Activated naive CD8-positive, alpha-beta T cell treated with anti-CD3 and anti-CD28 coated beads, Interleukin-2, amount 10 ng/mL, durations not matched to agents 7 days and 5 days (primary cell): ENCODE measurements around the gene SLC9A8. TPM values are rescaled to one million over a fixed set of nuclear protein-coding genes. Genes with fewer than 3 reads are reported as not detected.
"Not testable (repeated sequence)": the region's sequence is repeated elsewhere in the genome, so short reads cannot be mapped to it uniquely, and the experiment has no call there.

Source experiments
- ATAC-seq: fragments of 150-1000 bp; cut with Tn5 transposase; one replicate; pipeline ENCODE4 v1.10.0; 2021; ENCODE audit warnings: low read depth, moderate library complexity
- POLR2A ChIA-PET: fragments of 350-600 bp; sonication (Branson Sonifier 250); formaldehyde crosslinking; loops from one replicate; lab custom pipeline; 2021; ENCODE audit warnings: antibody characterized with exemption; lab: Charles Lee
- DNase-seq: peaks from one replicate; pipeline ENCODE4 v3.0.0; 2021
- H3K27ac Mint-ChIP-seq: one replicate; pipeline ENCODE4 v1.8.0; 2022; ENCODE audit warnings: mild to moderate bottlenecking, mixed read lengths
- H3K27me3 Mint-ChIP-seq: one replicate; pipeline ENCODE4 v1.8.0; 2022; ENCODE audit warnings: mild to moderate bottlenecking, moderate library complexity, mixed read lengths
- H3K36me3 Mint-ChIP-seq: one replicate; pipeline ENCODE4 v1.8.0; 2021; ENCODE audit warnings: mild to moderate bottlenecking, mixed read lengths
- H3K4me1 Mint-ChIP-seq: one replicate; pipeline ENCODE4 v1.8.0; 2021; ENCODE audit warnings: mixed read lengths
- H3K4me3 Mint-ChIP-seq: one replicate; pipeline ENCODE4 v1.8.0; 2022; ENCODE audit warnings: mild to moderate bottlenecking, moderate library complexity, mixed read lengths
- H3K9me3 Mint-ChIP-seq: one replicate; pipeline ENCODE4 v1.8.0; 2021; ENCODE audit warnings: mixed read lengths
- total RNA-seq, 2 experiments: library from RNA; stranded (reverse); gene quantifications; one replicate each; pipeline ENCODE4 v1.2.3, GENCODE V29; 2021

SLC9A8 gene
- total RNA-seq, 2 experiments from 2014 or later = 18.8 to 22.3 TPM

DNA sequence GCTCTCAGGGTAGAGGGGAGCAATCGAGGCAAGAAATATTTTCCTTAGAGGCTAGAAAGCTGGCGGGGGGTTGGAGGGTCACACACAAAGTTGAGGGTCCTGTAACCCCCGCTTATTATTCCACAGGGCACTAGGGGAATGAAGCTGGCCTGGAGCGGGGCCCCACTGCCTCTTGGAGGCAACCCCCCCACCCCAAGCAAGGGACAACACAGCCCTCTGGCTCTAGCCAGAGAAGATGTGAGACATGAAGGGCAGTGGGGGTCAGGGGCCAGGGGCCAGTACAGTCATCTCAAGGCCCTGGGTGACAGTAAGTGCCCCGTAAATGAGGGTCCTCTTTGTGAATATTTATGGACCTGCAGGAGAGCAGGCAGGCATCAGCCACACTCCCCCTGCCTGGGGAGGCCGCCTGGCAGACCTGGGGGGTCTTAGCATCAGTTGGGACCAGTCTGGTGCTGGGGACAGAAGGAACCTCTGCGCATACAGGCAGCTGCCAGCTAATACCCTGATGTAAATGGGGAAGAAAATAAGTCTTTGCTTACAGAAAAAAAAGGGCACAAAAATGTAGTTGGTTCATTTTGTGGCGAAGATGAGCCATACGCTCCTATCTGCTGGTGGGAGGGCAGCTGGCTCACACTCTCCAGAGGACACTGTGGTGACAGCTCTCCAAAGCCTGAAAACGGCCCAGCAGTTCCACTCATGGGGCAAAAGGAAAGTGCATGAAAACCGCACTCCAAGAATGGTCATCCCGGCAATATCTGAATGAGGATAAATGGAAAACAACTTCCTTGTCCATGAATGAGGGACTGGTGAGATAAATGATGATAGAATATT is 80.8 kb downstream of the SLC9A8 start:
- Mint-ChIP-seq H3K4me1 (peaks cover 20% of the 10 kb centered on the region), H3K9me3 (no peaks in the 10 kb centered on the region), H3K27ac (peak overlapping the region; percentile 72), H3K36me3 (peaks cover 4% of the 10 kb centered on the region), H3K4me3 (peak overlapping the region; percentile 49), H3K27me3 (no peaks in the 10 kb centered on the region)
- DNase-seq (no peak), ATAC-seq (peak; percentile 25)
- POLR2A ChIA-PET = no interaction called here

- peaks cover 3% of the 10 kb centered on the region for H3K36me3 Mint-ChIP-seq
- POLR2A ChIA-PET = no interaction called here
- DNase-seq (no peak), ATAC-seq (peak; percentile 43)
- no peaks in the 10 kb centered on the region for H3K9me3 Mint-ChIP-seq
- H3K4me1 Mint-ChIP-seq = peaks cover 16% of the 10 kb centered on the region
- H3K4me3 Mint-ChIP-seq = peak overlapping the region; percentile 49
- H3K27ac Mint-ChIP-seq = peak overlapping the region; percentile 72
- H3K27me3 Mint-ChIP-seq = no peaks in the 10 kb centered on the region
Measured at GRCh38 chr20:49894073-49894470, 81.4 kb downstream of the SLC9A8 start.

DNA sequence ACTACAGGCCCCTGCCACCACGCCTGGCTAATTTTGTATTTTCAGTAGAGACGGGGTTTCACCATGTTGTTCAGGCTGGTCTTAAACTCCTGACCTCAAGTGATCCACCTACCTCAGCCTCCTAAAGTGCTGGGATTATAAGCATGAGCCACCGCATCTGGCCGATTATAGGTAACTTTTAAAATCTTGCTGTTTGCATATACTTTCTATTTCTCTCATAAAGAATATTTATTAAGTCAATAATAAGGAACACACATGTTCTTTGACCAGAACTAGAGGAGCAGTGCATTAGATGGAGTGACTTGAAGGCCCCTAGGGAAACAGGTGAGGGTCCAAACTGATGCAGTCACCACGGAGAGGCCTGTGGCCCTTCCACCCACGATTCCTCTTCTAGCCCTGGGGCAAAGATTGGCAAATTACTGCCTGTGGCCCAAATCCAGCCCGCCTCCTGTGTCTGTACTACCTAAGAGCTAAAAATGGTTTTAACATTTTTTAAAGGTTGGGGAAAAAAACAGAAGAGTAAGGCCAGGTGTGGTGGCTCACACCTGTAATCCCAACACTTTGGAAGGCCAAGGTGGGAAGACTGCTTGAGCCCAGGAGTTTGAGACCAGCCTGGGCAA is 83.0 kb downstream of the SLC9A8 start:
- H3K4me3 Mint-ChIP-seq = not testable (repeated sequence)

GRCh38 chr20:49896204-49896603 is 83.6 kb downstream of the SLC9A8 start:
- no peaks in the 10 kb centered on the region for H3K9me3 Mint-ChIP-seq
- no peaks in the 10 kb centered on the region for H3K36me3 Mint-ChIP-seq
- DNase-seq = no peak
- ATAC-seq = no peak
- H3K4me1 Mint-ChIP-seq = peaks cover 12% of the 10 kb centered on the region
- POLR2A ChIA-PET = no interaction called here
- no peak overlapping the region for H3K4me3 Mint-ChIP-seq
- no peaks in the 10 kb centered on the region for H3K27me3 Mint-ChIP-seq
- no peak overlapping the region for H3K27ac Mint-ChIP-seq

More for the DNA sequence above, 83.0 kb downstream of the SLC9A8 start:
- H3K27ac Mint-ChIP-seq, ATAC-seq, H3K9me3 Mint-ChIP-seq, POLR2A ChIA-PET, DNase-seq, H3K36me3 Mint-ChIP-seq, H3K27me3 Mint-ChIP-seq: not testable (repeated sequence)
- H3K4me1 Mint-ChIP-seq = peaks cover 12% of the 10 kb centered on the region

GRCh38 chr20:49899541-49900383 is 87.1 kb downstream of the SLC9A8 start:
- POLR2A ChIA-PET = interaction anchor here (1.0 kb wide), 1 partner anchor 114 kb away, joined by 3 read pairs; no protein-coding TSS in a partner anchor
- Mint-ChIP-seq H3K36me3 (peaks cover 2% of the 10 kb centered on the region), H3K27me3 (no peaks in the 10 kb centered on the region), H3K9me3 (no peaks in the 10 kb centered on the region), H3K4me1 (peaks cover under 1% of the 10 kb centered on the region), H3K27ac (no peak overlapping the region), H3K4me3 (no peak overlapping the region)
- no peak for ATAC-seq
- DNase-seq = no peak

DNA sequence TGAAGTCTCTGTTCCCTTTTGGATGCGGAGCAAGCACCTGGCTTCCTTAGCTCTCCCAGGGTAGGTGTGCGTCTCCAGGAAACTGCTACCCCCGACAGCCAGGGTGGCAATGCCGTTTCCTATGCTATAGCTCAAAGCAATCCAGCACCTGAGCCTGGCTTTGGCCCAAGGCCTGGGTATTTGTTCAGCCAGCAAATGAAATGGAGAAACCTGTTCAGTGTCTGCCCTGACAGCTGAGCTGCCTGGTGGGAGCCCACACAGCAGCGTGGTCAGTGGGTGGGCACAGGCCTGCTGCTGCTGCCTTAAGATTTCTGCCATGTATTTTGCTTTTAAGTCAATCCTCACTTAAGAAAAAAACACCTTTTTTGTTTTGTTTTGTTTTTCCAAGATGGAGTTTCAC is 89.0 kb downstream of the SLC9A8 start:
- no peak overlapping the region for H3K27ac Mint-ChIP-seq
- no peaks in the 10 kb centered on the region for H3K9me3 Mint-ChIP-seq

GRCh38 chr20:49904440-49905214 is 92.0 kb downstream of the SLC9A8 start:
- POLR2A ChIA-PET = interaction anchor here (0.6 kb wide), 1 partner anchor 12 kb away, joined by 4 read pairs; no protein-coding TSS in a partner anchor
- no peak for DNase-seq

More for the DNA sequence above, 89.0 kb downstream of the SLC9A8 start:
- peaks cover 3% of the 10 kb centered on the region for H3K36me3 Mint-ChIP-seq
- POLR2A ChIA-PET = no interaction called here
- DNase-seq = no peak
- H3K4me3 Mint-ChIP-seq = no peak overlapping the region
- no peaks in the 10 kb centered on the region for H3K27me3 Mint-ChIP-seq
- H3K4me1 Mint-ChIP-seq = no peaks in the 10 kb centered on the region
- no peak for ATAC-seq

GRCh38 chr20:49905415-49906091 is 92.9 kb downstream of the SLC9A8 start:
- ATAC-seq = no peak
- Mint-ChIP-seq H3K27ac (no peak overlapping the region), H3K4me1 (no peaks in the 10 kb centered on the region), H3K27me3 (no peaks in the 10 kb centered on the region), H3K4me3 (no peak overlapping the region), H3K9me3 (no peaks in the 10 kb centered on the region), H3K36me3 (peaks cover 9% of the 10 kb centered on the region)
- POLR2A ChIA-PET = interaction anchor here (0.6 kb wide), 1 partner anchor 11 kb away, joined by 4 read pairs; no protein-coding TSS in a partner anchor
- no peak for DNase-seq

More at GRCh38 chr20:49904440-49905214, 92.0 kb downstream of the SLC9A8 start:
- no peak overlapping the region for H3K4me3 Mint-ChIP-seq
- no peak for ATAC-seq
- no peaks in the 10 kb centered on the region for H3K9me3 Mint-ChIP-seq
- no peaks in the 10 kb centered on the region for H3K27me3 Mint-ChIP-seq
- no peaks in the 10 kb centered on the region for H3K4me1 Mint-ChIP-seq
- peaks cover 8% of the 10 kb centered on the region for H3K36me3 Mint-ChIP-seq
- H3K27ac Mint-ChIP-seq = no peak overlapping the region

DNA sequence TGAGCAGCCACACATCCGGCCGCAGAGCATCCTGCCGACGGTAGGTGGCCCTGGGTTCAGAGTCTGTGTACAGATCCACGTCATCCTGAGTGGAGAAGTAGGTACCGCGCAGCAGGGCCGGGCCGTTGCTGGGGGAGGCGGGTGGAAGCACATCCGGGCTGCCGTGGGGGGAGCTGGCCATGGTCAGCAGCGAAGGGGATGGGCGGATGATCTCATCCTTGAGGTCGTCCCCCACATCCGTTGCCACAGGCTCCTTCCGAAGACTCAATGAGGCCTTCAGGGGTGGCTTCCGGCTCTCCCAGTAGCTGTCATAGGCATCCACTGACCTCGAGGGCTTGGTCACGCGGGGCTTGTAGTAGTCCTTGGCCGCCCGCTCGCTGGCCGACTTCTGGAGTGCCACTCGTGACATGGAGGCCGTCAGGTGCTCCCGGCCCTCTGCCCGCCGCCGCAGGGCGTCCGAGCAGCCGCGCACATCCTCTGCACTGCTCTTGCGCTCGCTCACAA is 93.5 kb downstream of the SLC9A8 start:
- Mint-ChIP-seq H3K27ac (no peak overlapping the region), H3K4me3 (no peak overlapping the region), H3K27me3 (no peaks in the 10 kb centered on the region), H3K4me1 (no peaks in the 10 kb centered on the region), H3K36me3 (peaks cover 9% of the 10 kb centered on the region), H3K9me3 (no peaks in the 10 kb centered on the region)
- POLR2A ChIA-PET = no interaction called here
- ATAC-seq (no peak), DNase-seq (no peak)

GRCh38 chr20:49906615-49907154 is 94.1 kb downstream of the SLC9A8 start:
- POLR2A ChIA-PET = no interaction called here
- peaks cover 9% of the 10 kb centered on the region for H3K36me3 Mint-ChIP-seq
- ATAC-seq = no peak

DNA sequence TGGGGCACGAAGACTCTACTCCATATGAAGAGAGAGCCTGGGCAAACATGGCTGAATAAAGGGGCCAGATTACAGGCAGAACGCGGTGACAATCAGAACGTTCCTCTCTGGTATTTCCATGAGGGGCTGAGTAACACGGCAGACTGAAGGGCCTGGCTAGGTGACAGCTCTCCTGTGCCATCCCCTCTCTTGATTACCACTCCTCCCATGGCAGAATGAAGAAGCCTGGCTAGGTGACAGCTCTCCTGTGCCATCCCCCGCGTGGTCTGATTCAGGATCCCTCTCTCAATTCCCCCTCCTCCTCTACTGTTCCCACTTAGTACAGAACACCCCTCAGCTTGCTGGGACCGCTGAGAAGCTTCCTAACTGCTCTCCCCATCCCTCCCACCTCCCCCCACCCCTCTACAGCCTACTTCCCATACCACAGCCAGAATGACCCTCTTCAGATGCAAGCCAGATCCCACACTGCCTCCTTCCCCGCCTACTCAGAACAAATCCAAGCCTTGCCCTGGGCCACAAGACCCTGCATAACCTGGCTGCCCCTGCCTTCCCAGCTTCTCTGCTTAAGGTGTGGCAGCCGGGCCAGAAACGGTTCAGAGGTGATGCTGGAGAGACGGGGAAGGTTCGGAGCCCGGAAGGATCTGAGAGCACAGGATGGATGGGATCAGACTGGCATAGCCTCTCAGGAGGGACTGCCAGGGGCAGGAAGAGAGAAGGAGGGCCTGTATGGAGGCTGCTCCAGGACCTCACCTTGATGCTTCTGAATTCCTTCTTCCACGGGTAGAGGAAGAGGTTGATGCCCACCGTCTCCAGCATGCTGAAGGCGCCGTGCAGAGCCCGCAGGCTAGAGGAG is 95.0 kb downstream of the SLC9A8 start:
- H3K27ac Mint-ChIP-seq = no peak overlapping the region
- no peak for DNase-seq
- H3K4me3 Mint-ChIP-seq = no peak overlapping the region
- ATAC-seq = no peak
- no peaks in the 10 kb centered on the region for H3K27me3 Mint-ChIP-seq
- POLR2A ChIA-PET = no interaction called here
- H3K36me3 Mint-ChIP-seq = peaks cover 8% of the 10 kb centered on the region
- no peaks in the 10 kb centered on the region for H3K4me1 Mint-ChIP-seq
- no peaks in the 10 kb centered on the region for H3K9me3 Mint-ChIP-seq

More at GRCh38 chr20:49906615-49907154, 94.1 kb downstream of the SLC9A8 start:
- no peaks in the 10 kb centered on the region for H3K27me3 Mint-ChIP-seq
- H3K4me3 Mint-ChIP-seq = no peak overlapping the region
- H3K4me1 Mint-ChIP-seq = no peaks in the 10 kb centered on the region
- no peak for DNase-seq
- H3K9me3 Mint-ChIP-seq = no peaks in the 10 kb centered on the region
- H3K27ac Mint-ChIP-seq = no peak overlapping the region
